ENCODE data around the gene TGFB1I1.

Gene TGFB1I1

GRCh38 chr16:31475946-31476302 lies 4.0 kb downstream of the TGFB1I1 start:
- ATAC-seq = no peak
- TF ChIP-seq, protein P1, sequence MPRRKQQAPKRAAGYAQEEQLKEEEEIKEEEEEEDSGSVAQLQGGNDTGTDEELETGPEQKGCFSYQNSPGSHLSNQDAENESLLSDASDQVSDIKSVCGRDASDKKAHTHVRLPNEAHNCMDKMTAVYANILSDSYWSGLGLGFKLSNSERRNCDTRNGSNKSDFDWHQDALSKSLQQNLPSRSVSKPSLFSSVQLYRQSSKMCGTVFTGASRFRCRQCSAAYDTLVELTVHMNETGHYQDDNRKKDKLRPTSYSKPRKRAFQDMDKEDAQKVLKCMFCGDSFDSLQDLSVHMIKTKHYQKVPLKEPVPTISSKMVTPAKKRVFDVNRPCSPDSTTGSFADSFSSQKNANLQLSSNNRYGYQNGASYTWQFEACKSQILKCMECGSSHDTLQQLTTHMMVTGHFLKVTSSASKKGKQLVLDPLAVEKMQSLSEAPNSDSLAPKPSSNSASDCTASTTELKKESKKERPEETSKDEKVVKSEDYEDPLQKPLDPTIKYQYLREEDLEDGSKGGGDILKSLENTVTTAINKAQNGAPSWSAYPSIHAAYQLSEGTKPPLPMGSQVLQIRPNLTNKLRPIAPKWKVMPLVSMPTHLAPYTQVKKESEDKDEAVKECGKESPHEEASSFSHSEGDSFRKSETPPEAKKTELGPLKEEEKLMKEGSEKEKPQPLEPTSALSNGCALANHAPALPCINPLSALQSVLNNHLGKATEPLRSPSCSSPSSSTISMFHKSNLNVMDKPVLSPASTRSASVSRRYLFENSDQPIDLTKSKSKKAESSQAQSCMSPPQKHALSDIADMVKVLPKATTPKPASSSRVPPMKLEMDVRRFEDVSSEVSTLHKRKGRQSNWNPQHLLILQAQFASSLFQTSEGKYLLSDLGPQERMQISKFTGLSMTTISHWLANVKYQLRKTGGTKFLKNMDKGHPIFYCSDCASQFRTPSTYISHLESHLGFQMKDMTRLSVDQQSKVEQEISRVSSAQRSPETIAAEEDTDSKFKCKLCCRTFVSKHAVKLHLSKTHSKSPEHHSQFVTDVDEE (CRISPR knock-in tag; IDR thresholded peaks at IDR 0.05) = no peak
- TF ChIP-seq ZNF70 (CRISPR knock-in tag; IDR thresholded peaks at IDR 0.05) (no peak), ZFP30 (CRISPR knock-in tag; IDR thresholded peaks at IDR 0.05) (no peak), ZNF8 (CRISPR knock-in tag; IDR thresholded peaks at IDR 0.05) (no peak), OSR1 (CRISPR knock-in tag; IDR thresholded peaks at IDR 0.05) (no peak), ZNF565 (CRISPR knock-in tag; conservative IDR thresholded peaks at IDR 0.05; ENCODE audit: low read depth) (no peak), GLIS3 (CRISPR knock-in tag; IDR thresholded peaks at IDR 0.05) (no peak), ZC3H10 (CRISPR knock-in tag; IDR thresholded peaks at IDR 0.05) (no peak), RARB (CRISPR knock-in tag; IDR thresholded peaks at IDR 0.05) (no peak)

DNA sequence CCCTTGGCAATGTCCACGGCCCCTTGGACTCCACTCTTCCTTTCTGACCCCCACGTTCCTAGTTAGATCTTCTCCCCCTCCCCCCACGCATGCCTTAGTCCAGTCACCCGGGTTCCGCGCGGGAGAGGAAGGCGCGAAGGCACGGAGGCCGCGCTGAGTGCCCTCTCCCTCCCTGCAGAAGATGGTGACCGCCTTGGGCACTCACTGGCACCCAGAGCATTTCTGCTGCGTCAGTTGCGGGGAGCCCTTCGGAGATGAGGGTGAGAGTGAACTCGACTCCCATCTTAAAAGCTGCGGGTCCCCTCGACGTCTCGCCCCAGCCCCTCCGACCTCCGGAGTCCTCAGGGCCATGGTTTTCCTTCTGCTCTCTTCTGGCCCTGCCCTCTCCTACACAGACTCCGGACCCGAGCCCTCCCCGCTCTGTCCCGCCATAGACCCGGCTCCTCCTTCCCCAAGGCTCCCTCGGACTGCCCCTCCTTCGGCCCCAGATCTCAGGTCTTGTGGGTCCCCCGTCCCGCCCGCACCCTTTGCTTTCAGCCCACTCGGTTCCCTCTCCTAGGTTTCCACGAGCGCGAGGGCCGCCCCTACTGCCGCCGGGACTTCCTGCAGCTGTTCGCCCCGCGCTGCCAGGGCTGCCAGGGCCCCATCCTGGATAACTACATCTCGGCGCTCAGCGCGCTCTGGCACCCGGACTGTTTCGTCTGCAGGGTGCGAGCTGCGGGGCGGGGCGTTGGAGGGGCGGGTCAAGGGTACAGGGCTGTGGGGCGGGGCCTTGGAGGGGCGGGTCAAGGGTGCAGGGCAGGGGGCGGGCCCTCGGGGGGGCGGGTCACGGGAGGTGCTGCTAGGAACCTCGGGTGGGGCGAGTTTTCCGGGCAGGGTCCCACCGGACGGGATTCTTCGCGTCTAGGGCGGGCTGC lies 4.6 kb downstream of the TGFB1I1 start:
- TF ChIP-seq POU6F1 (CRISPR knock-in tag; IDR thresholded peaks at IDR 0.05; ENCODE audit: borderline replicate concordance, low read depth) = no peak
- TF ChIP-seq ZNF565 (CRISPR knock-in tag; conservative IDR thresholded peaks at IDR 0.05; ENCODE audit: low read depth) = no peak
- TF ChIP-seq CSDC2 (CRISPR knock-in tag; IDR thresholded peaks at IDR 0.05) = no peak
- ATAC-seq = no peak

- ATAC-seq = no peak
- no peak for TF ChIP-seq CSDC2 (CRISPR knock-in tag; IDR thresholded peaks at IDR 0.05)
- TF ChIP-seq ARNTL (CRISPR knock-in tag; IDR thresholded peaks at IDR 0.05; ENCODE audit: borderline replicate concordance, low read depth) = no peak
- no peak for TF ChIP-seq POU6F1 (CRISPR knock-in tag; IDR thresholded peaks at IDR 0.05; ENCODE audit: borderline replicate concordance, low read depth)
- no peak for TF ChIP-seq PPARA (CRISPR knock-in tag; IDR thresholded peaks at IDR 0.05; ENCODE audit: borderline replicate concordance)
- TF ChIP-seq GLIS3 (CRISPR knock-in tag; IDR thresholded peaks at IDR 0.05) = no peak
- TF ChIP-seq ZFP30 (CRISPR knock-in tag; IDR thresholded peaks at IDR 0.05) = no peak
- no peak for TF ChIP-seq CSRNP3 (CRISPR knock-in tag; IDR thresholded peaks at IDR 0.05)
- no peak for TF ChIP-seq TOX (CRISPR knock-in tag; IDR thresholded peaks at IDR 0.05; ENCODE audit: borderline replicate concordance)
- TF ChIP-seq RARB (CRISPR knock-in tag; IDR thresholded peaks at IDR 0.05) = no peak
- TF ChIP-seq, protein P2, sequence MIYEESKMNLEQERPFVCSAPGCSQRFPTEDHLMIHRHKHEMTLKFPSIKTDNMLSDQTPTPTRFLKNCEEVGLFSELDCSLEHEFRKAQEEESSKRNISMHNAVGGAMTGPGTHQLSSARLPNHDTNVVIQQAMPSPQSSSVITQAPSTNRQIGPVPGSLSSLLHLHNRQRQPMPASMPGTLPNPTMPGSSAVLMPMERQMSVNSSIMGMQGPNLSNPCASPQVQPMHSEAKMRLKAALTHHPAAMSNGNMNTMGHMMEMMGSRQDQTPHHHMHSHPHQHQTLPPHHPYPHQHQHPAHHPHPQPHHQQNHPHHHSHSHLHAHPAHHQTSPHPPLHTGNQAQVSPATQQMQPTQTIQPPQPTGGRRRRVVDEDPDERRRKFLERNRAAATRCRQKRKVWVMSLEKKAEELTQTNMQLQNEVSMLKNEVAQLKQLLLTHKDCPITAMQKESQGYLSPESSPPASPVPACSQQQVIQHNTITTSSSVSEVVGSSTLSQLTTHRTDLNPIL (CRISPR knock-in tag; IDR thresholded peaks at IDR 0.05; ENCODE audit: low read depth) = no peak
- TF ChIP-seq ZNF565 (CRISPR knock-in tag; conservative IDR thresholded peaks at IDR 0.05; ENCODE audit: low read depth) = no peak
- no peak for TF ChIP-seq ZC3H10 (CRISPR knock-in tag; IDR thresholded peaks at IDR 0.05)
- no peak for TF ChIP-seq ZNF70 (CRISPR knock-in tag; IDR thresholded peaks at IDR 0.05)
- no peak for TF ChIP-seq BACH2 (CRISPR knock-in tag; IDR thresholded peaks at IDR 0.05; ENCODE audit: borderline replicate concordance)
- TF ChIP-seq, protein P1 (CRISPR knock-in tag; IDR thresholded peaks at IDR 0.05) = no peak
- TF ChIP-seq ZFP3 (CRISPR knock-in tag; IDR thresholded peaks at IDR 0.05) = no peak
- TF ChIP-seq PATZ1 (CRISPR knock-in tag; IDR thresholded peaks at IDR 0.05; ENCODE audit: borderline replicate concordance) = no peak
- TF ChIP-seq ISL1 (CRISPR knock-in tag; IDR thresholded peaks at IDR 0.05) = no peak
Measured at GRCh38 chr16:31477220-31478216, 5.6 kb downstream of the TGFB1I1 start.
